NB4 (cell line): ENCODE results near the gene PRKCE.

Source experiments
- CTCF ChIP-seq: IDR thresholded peaks from one replicate; pipeline ENCODE4 v1.5.1; 2012; ENCODE audit warnings: low read depth, low read length
- MAX ChIP-seq: IDR thresholded peaks from 2 replicates; pipeline ENCODE4 v1.6.1; 2011; ENCODE audit warnings: low read depth, low read length
- MYC ChIP-seq: IDR thresholded peaks from 2 replicates; pipeline ENCODE4 v1.6.1; 2011; ENCODE audit warnings: low read depth, low read length
- POLR2A ChIP-seq: IDR thresholded peaks from 2 replicates; pipeline ENCODE4 v1.6.1; 2011; ENCODE audit warnings: mild to moderate bottlenecking; ENCODE audit not compliant: insufficient read length; ENCODE audit errors: extremely low read depth

- TF ChIP-seq MAX (no peak), CTCF (no peak), POLR2A (no peak), MYC (no peak)
Observed at GRCh38 chr2:45942237-45942738, 290.8 kb downstream of the PRKCE start.
